Gastroesophageal sphincter (tissue), 4 donors: Measurements from ENCODE around the gene SLC39A10. TPM values are rescaled to one million over a fixed set of nuclear protein-coding genes. Genes with fewer than 3 reads are reported as not detected.
A peak's percentile ranks its signal among the peaks of the same experiment; 100 is the strongest.
"Not testable (repeated sequence)": the region's sequence is repeated elsewhere in the genome, so short reads cannot be mapped to it uniquely, and the experiment has no call there.

Experiments used
- ATAC-seq: fragments of 150-250 bp; one replicate; pipeline ENCODE4 v1.9.1; 2016; ENCODE audit warnings: mild to moderate bottlenecking, moderate library complexity
- H3K27ac ChIP-seq, 4 donors: fragments of 200-600 bp; sonication (generic) in 3 of 4; 1 replicate in 3 of 4; 2 replicates in 1 of 4; pipeline ENCODE4 v1.5.1; 2016 to 2019
- H3K27me3 ChIP-seq: fragments of 200-600 bp; sonication (generic); one replicate; pipeline ENCODE4 v1.5.1; 2019
- H3K36me3 ChIP-seq, 2 donors: fragments of 200-600 bp; sonication (generic); one replicate each; pipeline ENCODE4 v1.5.1; 2019; ENCODE audit warnings: control low read depth in 1 of 2
- H3K4me1 ChIP-seq, 3 donors: fragments of 200-600 bp; sonication (generic); 1 replicate in 2 of 3; 2 replicates in 1 of 3; pipeline ENCODE4 v1.5.1; 2016 to 2019; ENCODE audit warnings: control low read depth in 2 of 3
- H3K4me3 ChIP-seq, 2 donors: fragments of 200-600 bp; sonication (generic); one replicate each; pipeline ENCODE4 v1.5.1; 2019; ENCODE audit warnings: mild to moderate bottlenecking in 1 of 2, moderate library complexity in 1 of 2
- H3K9me3 ChIP-seq, 3 donors: fragments of 200-600 bp; sonication (generic); one replicate each; pipeline ENCODE4 v1.5.1; 2017 to 2019; ENCODE audit warnings: control low read depth in 2 of 3
- CTCF ChIP-seq, 4 experiments: fragments of 200-600 bp in 2 of 4; fragments of 450-650 bp in 2 of 4; sonication (generic) in 1 of 4; IDR thresholded peaks; one replicate each; pipeline ENCODE4 v1.5.1; 2017 to 2019; ENCODE audit warnings: antibody characterized with exemption in 4 of 4, mild to moderate bottlenecking in 2 of 4, moderate library complexity in 2 of 4
- EP300 ChIP-seq: sonication (generic); formaldehyde crosslinking; IDR thresholded peaks from one replicate; pipeline ENCODE4 v1.6.1; 2017; ENCODE audit warnings: antibody characterized with exemption, mild to moderate bottlenecking
- POLR2A ChIP-seq, 2 donors: fragments of 450-650 bp; IDR thresholded peaks; one replicate each; pipeline ENCODE4 v1.6.1; 2017; ENCODE audit warnings: antibody characterized with exemption in 2 of 2, mild to moderate bottlenecking in 2 of 2, moderate library complexity in 1 of 2
- POLR2AphosphoS5 ChIP-seq: sonication (generic); formaldehyde crosslinking; IDR thresholded peaks from one replicate; pipeline ENCODE4 v1.6.1; 2017; ENCODE audit warnings: antibody characterized with exemption
- WGBS, 2 donors: methylation state at CpG; one replicate each; pipeline ENCODE4 v1.1.5; 2018; ENCODE audit warnings: low coverage in 1 of 2; 5-methylcytosine and 5-hydroxymethylcytosine counted together
- total RNA-seq, 4 donors: library from RNA; depleted of rRNA; stranded (reverse); fragments of >200 nt; gene quantifications; one replicate each; pipeline ENCODE4 v1.1.0, GENCODE V29; 2016

Gene SLC39A10
- total RNA-seq, 4 donors from 2014 or later: 7.1 to 14.6 (median 9.5) TPM

GRCh38 chr2:195658541-195658890 is 1.5 kb downstream of the SLC39A10 start:
- H3K27me3 ChIP-seq: no peaks in the 10 kb centered on the region
- no peaks in the 10 kb centered on the region for H3K9me3 ChIP-seq
- TF ChIP-seq POLR2AphosphoS5: no peak
- no peaks in the 10 kb centered on the region for H3K36me3 ChIP-seq
- 0% methylated on average over 1 of the region's 1 CpG for WGBS, 2 donors
- peak overlapping the region; percentile 69 to 96 for H3K4me3 ChIP-seq
- ATAC-seq: no peak
- peak overlapping the region; percentile 91 to 100 (median 100) for H3K27ac ChIP-seq
- peaks cover 0 to 38% (median 13%) of the 10 kb centered on the region in 3 donors for H3K4me1 ChIP-seq

GRCh38 chr2:195659114-195659513 is 2.1 kb downstream of the SLC39A10 start:
- H3K36me3 ChIP-seq: no peaks in the 10 kb centered on the region
- no peak for ATAC-seq
- no peaks in the 10 kb centered on the region for H3K27me3 ChIP-seq
- H3K4me1 ChIP-seq: peaks cover 0 to 38% (median 13%) of the 10 kb centered on the region in 3 donors
- peak overlapping the region in 1 of 2 donors; percentile 96 for H3K4me3 ChIP-seq
- H3K27ac ChIP-seq: peak overlapping the region in 3 of 4 donors; percentile 99 to 100 (median 100)
- WGBS, 2 donors: 48 to 59% methylated on average over 5 of the region's 5 CpGs
- TF ChIP-seq POLR2A (IDR thresholded peaks at IDR 0.05): no peak
- TF ChIP-seq EP300: no peak
- H3K9me3 ChIP-seq: no peaks in the 10 kb centered on the region

GRCh38 chr2:195659982-195660890 is 3.2 kb downstream of the SLC39A10 start:
- H3K36me3 ChIP-seq: no peaks in the 10 kb centered on the region
- H3K4me3 ChIP-seq: no peak overlapping the region
- TF ChIP-seq POLR2AphosphoS5 (no peak), CTCF (IDR thresholded peaks at IDR 0.05) (peak; percentile 58 to 84 (median 65))
- H3K27me3 ChIP-seq: no peaks in the 10 kb centered on the region
- peak overlapping the region in 1 of 4 donors; percentile 100 for H3K27ac ChIP-seq
- H3K9me3 ChIP-seq: no peaks in the 10 kb centered on the region
- peaks cover 0 to 38% (median 13%) of the 10 kb centered on the region in 3 donors for H3K4me1 ChIP-seq
- ATAC-seq: no peak
- WGBS, 2 donors: 26 to 31% methylated on average over 6 of the region's 6 CpGs

DNA sequence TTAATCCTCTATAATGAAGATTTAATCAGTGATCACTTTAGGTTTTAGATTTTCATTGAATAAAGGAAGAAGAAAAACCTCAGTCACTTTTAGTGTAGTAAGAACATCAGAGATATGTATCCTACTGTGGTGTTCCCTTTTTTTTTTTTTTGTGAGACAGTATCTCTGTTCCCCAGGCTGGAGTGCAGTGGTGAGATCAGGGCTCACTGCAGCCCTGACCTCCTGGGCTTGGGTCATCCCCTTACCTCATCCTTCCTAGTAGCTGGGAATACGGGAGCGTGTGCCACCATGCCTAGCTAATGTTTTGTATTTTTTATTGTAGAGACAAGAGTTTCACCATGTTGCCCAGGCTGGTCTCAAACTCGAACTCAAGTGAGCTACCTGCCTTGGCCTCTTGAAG is 5.1 kb downstream of the SLC39A10 start:
- no peak for ATAC-seq
- Histone ChIP-seq H3K27me3 (no peaks in the 10 kb centered on the region), H3K4me1 (peaks cover 0 to 44% (median 13%) of the 10 kb centered on the region in 3 donors), H3K4me3 (no peak overlapping the region), H3K27ac (no peak overlapping the region), H3K36me3 (no peaks in the 10 kb centered on the region), H3K9me3 (no peaks in the 10 kb centered on the region)
- TF ChIP-seq EP300 (no peak), CTCF (IDR thresholded peaks at IDR 0.05) (no peak), POLR2A (IDR thresholded peaks at IDR 0.05) (no peak), POLR2AphosphoS5 (no peak)
- WGBS, 2 donors: 22 to 40% methylated on average over 3 of the region's 3 CpGs

DNA sequence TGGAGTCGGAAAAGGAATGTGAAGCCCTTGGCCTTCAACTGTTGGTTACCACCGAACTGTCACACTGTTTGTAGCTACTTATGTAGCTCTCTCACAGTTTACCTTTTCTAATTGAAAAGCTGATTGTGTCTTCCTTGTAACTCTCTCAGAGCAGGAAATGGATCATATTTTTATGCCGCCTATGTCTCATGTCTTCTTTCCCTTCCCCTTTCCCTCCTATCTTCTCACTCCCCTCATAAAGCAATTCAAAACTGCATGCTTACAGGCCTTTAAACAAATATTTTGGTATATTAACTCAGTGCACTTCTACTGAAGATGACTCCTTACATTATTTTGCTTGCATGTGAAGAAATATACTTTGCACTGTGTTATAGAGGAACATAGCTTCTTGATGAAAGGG is 6.0 kb downstream of the SLC39A10 start:
- no peak for ATAC-seq
- WGBS, 2 donors: 59 to 84% methylated on average over 3 of the region's 3 CpGs
- H3K27ac ChIP-seq: no peak overlapping the region
- no peaks in the 10 kb centered on the region for H3K9me3 ChIP-seq
- H3K36me3 ChIP-seq: no peaks in the 10 kb centered on the region
- no peak overlapping the region for H3K4me3 ChIP-seq
- no peaks in the 10 kb centered on the region for H3K27me3 ChIP-seq
- peaks cover 0 to 44% (median 13%) of the 10 kb centered on the region in 3 donors for H3K4me1 ChIP-seq
- TF ChIP-seq POLR2AphosphoS5 (no peak), POLR2A (IDR thresholded peaks at IDR 0.05) (no peak), CTCF (IDR thresholded peaks at IDR 0.05) (no peak), EP300 (no peak)

DNA sequence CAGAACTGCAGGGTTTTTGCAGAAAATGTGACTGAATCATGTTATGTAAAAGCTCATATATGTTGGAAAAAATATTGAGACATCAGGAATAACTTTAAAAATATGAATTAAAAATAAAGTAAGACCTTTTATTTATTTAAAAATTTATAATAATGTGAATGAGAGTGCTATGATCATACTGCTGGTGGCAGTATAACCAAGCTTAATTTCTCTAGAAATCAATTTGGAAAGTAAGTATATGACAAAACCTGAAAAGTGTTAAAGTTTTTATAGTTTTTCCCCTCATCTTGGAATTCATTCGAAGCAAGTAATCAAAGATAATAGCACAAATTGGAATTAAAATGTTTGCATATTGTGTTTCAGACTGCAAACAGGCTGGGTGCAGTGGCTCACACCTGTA is 7.5 kb downstream of the SLC39A10 start:
- no peak overlapping the region for H3K4me3 ChIP-seq
- no peaks in the 10 kb centered on the region for H3K36me3 ChIP-seq
- ATAC-seq: no peak
- H3K27me3 ChIP-seq: no peaks in the 10 kb centered on the region
- H3K4me1 ChIP-seq: peaks cover 0 to 30% (median 3%) of the 10 kb centered on the region in 3 donors
- H3K9me3 ChIP-seq: no peaks in the 10 kb centered on the region
- no peak overlapping the region for H3K27ac ChIP-seq
- no peak for TF ChIP-seq CTCF (IDR thresholded peaks at IDR 0.05)
- TF ChIP-seq POLR2A (IDR thresholded peaks at IDR 0.05): no peak
- no peak for TF ChIP-seq POLR2AphosphoS5
- no peak for TF ChIP-seq EP300
- WGBS, 2 donors: 77 to 78% methylated on average over 1 of the region's 1 CpG

DNA sequence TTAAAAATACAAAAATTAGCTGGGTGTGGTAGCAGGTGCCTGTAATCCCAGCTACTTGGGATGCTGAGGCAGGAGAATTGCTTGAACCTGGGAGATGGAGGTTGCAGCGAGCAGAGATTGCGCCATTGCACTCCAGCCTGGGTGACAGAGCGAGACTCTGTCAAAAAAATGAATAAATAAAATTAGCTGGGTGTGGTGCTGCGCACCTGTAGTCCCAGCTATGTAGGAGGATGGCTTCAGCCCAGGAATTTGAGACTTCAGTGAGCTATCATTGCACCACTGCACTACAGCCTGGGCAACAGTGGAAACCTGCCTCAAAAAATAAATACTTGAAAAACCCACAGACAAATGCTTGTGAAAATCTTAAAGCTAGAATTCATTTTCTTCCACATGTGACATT is 8.1 kb downstream of the SLC39A10 start:
- 94 to 100% methylated on average over 1 to 4 of the region's 4 CpGs for WGBS, 2 donors
- ATAC-seq, H3K27ac ChIP-seq, H3K36me3 ChIP-seq, H3K4me3 ChIP-seq, H3K27me3 ChIP-seq, H3K9me3 ChIP-seq: not testable (repeated sequence)
- H3K4me1 ChIP-seq: peaks cover 0 to 24% (median 3%) of the 10 kb centered on the region in 3 donors
